ENCODE data around the gene CARS2.

The CARS2 gene

GRCh38 chr13:110628952-110629701, 76.8 kb downstream of the CARS2 start:
- Histone ChIP-seq H3K27ac (ENCODE audit: low read depth, low read length) (no peak overlapping the region), H4K20me1 (ENCODE audit: low read depth, low read length) (no peaks in the 10 kb centered on the region), H2AFZ (ENCODE audit: low read depth, low read length, severe bottlenecking) (no peak overlapping the region), H3K9ac (ENCODE audit: low read length) (no peak overlapping the region), H3K4me3 (ENCODE audit: insufficient read depth, low read length, poor library complexity, severe bottlenecking) (no peak overlapping the region), H3K9me3 (ENCODE audit: insufficient read depth, low read length) (no peaks in the 10 kb centered on the region), H3K79me2 (ENCODE audit: insufficient read depth, low read length) (peaks cover 6% of the 10 kb centered on the region; the same call in 1 of the 2 replicates), H3F3A (ENCODE audit: insufficient read depth) (no peaks in the 10 kb centered on the region), H3K9me2 (replicated peaks; ENCODE audit: insufficient read depth, low read length) (no peaks in the 10 kb centered on the region), H3K36me3 (ENCODE audit: low read length) (no peaks in the 10 kb centered on the region), H3K27me3 (ENCODE audit: low read length) (no peaks in the 10 kb centered on the region), H3K4me2 (ENCODE audit: low read depth, low read length, poor library complexity, severe bottlenecking) (no peak overlapping the region)
- no peak for TF ChIP-seq EZH2phosphoT487 (conservative IDR thresholded peaks at IDR 0.05; ENCODE audit: low read length)
- no peak for TF ChIP-seq CTCF (IDR thresholded peaks at IDR 0.05; ENCODE audit: insufficient read depth, low read length, poor library complexity, severe bottlenecking)

DNA sequence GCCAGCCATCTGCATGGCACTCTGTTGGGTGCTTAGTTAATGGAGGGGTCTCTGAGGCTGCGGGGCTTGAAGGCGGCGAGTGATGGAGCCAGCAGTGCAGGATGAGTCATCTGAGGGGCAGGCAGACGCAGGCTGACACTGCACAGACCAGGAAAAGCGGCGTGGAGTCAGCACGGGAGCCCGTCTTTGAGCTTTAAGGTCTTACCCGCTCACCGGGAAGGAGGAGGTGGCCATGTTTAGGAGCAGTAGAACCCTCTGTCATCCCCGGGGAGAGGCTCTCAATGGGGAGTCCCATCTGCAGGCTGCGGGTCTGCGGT, 77.5 kb downstream of the CARS2 start:
- TF ChIP-seq EZH2phosphoT487 (conservative IDR thresholded peaks at IDR 0.05; ENCODE audit: low read length) = no peak
- TF ChIP-seq CTCF (IDR thresholded peaks at IDR 0.05; ENCODE audit: insufficient read depth, low read length, poor library complexity, severe bottlenecking) = no peak
- H3K27ac ChIP-seq (ENCODE audit: low read depth, low read length) = no peak overlapping the region
- no peaks in the 10 kb centered on the region for H3K27me3 ChIP-seq (ENCODE audit: low read length)
- H3F3A ChIP-seq (ENCODE audit: insufficient read depth) = no peaks in the 10 kb centered on the region
- H3K9me2 ChIP-seq (replicated peaks; ENCODE audit: insufficient read depth, low read length) = no peaks in the 10 kb centered on the region
- H2AFZ ChIP-seq (ENCODE audit: low read depth, low read length, severe bottlenecking) = no peak overlapping the region
- no peaks in the 10 kb centered on the region for H3K36me3 ChIP-seq (ENCODE audit: low read length)
- no peak overlapping the region for H3K4me3 ChIP-seq (ENCODE audit: insufficient read depth, low read length, poor library complexity, severe bottlenecking)
- H4K20me1 ChIP-seq (ENCODE audit: low read depth, low read length) = no peaks in the 10 kb centered on the region
- no peaks in the 10 kb centered on the region for H3K9me3 ChIP-seq (ENCODE audit: insufficient read depth, low read length)
- H3K9ac ChIP-seq (ENCODE audit: low read length) = no peak overlapping the region
- no peak overlapping the region for H3K4me2 ChIP-seq (ENCODE audit: low read depth, low read length, poor library complexity, severe bottlenecking)
- H3K79me2 ChIP-seq (ENCODE audit: insufficient read depth, low read length) = peaks cover 6% of the 10 kb centered on the region; the same call in 1 of the 2 replicates

DNA sequence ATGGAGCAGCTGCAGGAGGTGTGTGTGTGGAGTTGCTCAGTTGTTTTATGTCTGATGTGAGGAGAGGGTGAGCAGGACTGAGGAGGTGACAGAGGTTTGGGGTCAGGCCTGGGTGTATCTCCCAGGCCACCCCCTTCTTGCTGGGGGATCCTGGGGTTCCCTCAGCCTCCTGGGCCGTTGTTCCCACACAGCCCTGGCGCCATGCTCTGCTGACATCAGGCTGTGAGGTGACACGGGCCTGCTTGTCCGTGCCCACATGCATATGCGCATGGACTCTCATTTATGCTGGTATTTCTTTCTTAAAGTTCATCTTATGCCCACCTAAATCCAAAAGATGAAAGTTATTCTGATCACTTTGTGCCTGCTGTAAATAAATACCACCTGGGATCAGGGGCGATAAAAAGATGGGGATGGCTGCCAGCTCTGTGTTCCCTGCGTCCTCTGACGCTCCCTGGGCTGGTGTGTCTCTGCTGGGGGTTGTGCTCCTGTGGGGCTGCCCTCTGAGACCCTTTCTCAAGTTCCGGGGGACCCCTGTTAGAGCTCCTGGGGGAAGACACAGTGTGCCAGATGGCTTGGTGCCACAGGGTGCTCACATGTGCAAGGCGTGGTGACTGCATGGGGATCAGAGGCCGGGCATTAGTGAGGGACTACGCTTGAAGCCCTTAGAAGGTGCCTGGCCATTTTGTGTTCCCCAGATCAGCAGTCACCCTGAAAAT, 78.0 kb downstream of the CARS2 start:
- Histone ChIP-seq H3K9me3 (ENCODE audit: insufficient read depth, low read length) (no peaks in the 10 kb centered on the region), H2AFZ (ENCODE audit: low read depth, low read length, severe bottlenecking) (no peak overlapping the region), H4K20me1 (ENCODE audit: low read depth, low read length) (no peaks in the 10 kb centered on the region), H3K27me3 (ENCODE audit: low read length) (no peaks in the 10 kb centered on the region), H3K79me2 (ENCODE audit: insufficient read depth, low read length) (peaks cover 6% of the 10 kb centered on the region; the same call in 1 of the 2 replicates), H3F3A (ENCODE audit: insufficient read depth) (no peaks in the 10 kb centered on the region), H3K27ac (ENCODE audit: low read depth, low read length) (no peak overlapping the region), H3K36me3 (ENCODE audit: low read length) (no peaks in the 10 kb centered on the region), H3K4me2 (ENCODE audit: low read depth, low read length, poor library complexity, severe bottlenecking) (no peak overlapping the region), H3K9ac (ENCODE audit: low read length) (no peak overlapping the region), H3K4me3 (ENCODE audit: insufficient read depth, low read length, poor library complexity, severe bottlenecking) (no peak overlapping the region), H3K9me2 (replicated peaks; ENCODE audit: insufficient read depth, low read length) (no peaks in the 10 kb centered on the region)
- TF ChIP-seq EZH2phosphoT487 (conservative IDR thresholded peaks at IDR 0.05; ENCODE audit: low read length) (no peak), CTCF (IDR thresholded peaks at IDR 0.05; ENCODE audit: insufficient read depth, low read length, poor library complexity, severe bottlenecking) (no peak)
